GM18951 (cell line): Measurements from ENCODE around the gene SKIDA1.

Experiments used
- POLR2A ChIP-seq: IDR thresholded peaks from 4 replicates; pipeline ENCODE4 v1.6.1; 2011; ENCODE audit warnings: mild to moderate bottlenecking; ENCODE audit not compliant: insufficient read length, insufficient read depth; ENCODE audit errors: extremely low read depth
- in situ Hi-C: fragments of 300-500 bp; cut with MboI; formaldehyde crosslinking; loops from one replicate; pipeline ENCODE4 v1.12.0; 2022; ENCODE audit warnings: low sequenced_read_pairs, mixed read lengths, inconsistent platforms; ENCODE audit not compliant: unreplicated experiment

Gene SKIDA1

GRCh38 chr10:21533467-21534279 lies 8.2 kb upstream of the SKIDA1 start, which contains the start of gene MLLT10:
MLLT10 (plus strand) TSS chr10:21534232; CDS start chr10:21534645, 413 bp downstream.
- in situ Hi-C loops: no loop called here
- peak; percentile 90 for TF ChIP-seq POLR2A

GRCh38 chr10:21532694-21533466 lies 7.4 kb upstream of the SKIDA1 start:
- in situ Hi-C loops: no loop called here
- no peak for TF ChIP-seq POLR2A

- in situ Hi-C loops: no loop called here
- no peak for TF ChIP-seq POLR2A
These were observed 5.7 kb upstream of the SKIDA1 start for GRCh38 chr10:21531164-21531563.

DNA sequence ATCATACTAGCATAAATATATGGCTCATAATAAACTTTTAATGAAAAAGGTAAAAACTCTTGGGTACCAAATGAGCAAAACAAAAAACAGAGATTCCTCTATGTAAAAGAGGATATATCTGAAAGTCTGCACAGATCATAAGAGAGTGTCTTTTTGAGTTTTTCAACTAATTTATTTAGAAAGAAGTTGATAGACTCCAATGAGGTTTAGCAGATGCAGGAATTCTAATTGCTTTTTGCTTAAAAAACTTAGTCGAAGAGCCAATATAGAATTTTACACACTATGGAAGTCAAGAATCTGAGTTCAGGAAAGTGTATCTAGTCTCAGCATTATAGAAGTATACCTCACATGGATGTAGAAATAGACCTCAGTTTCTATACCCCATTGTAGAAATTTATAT lies 5.2 kb upstream of the SKIDA1 start:
- no peak for TF ChIP-seq POLR2A
- in situ Hi-C loops: no loop called here

DNA sequence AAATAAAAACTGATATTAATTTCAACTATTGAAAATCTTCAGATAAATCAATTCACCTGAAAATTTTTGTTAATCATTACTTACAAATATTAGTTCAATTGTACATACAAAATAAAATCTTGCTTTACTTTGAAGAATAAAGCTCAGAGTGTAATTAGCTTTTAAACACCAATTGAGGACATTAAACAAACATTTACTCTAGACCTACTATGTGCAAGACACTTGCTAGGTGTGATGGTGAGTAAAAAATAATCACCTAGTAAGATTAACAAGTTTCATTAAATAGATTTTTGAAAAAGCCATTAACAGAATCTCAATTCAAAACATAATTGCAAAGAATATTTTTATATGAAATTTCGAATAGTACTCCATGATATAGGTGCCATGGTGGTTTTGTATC lies 4.7 kb upstream of the SKIDA1 start:
- no peak for TF ChIP-seq POLR2A
- in situ Hi-C loops: no loop called here

GRCh38 chr10:21529032-21529910 lies 3.8 kb upstream of the SKIDA1 start:
- in situ Hi-C loops: no loop called here
- no peak for TF ChIP-seq POLR2A

DNA sequence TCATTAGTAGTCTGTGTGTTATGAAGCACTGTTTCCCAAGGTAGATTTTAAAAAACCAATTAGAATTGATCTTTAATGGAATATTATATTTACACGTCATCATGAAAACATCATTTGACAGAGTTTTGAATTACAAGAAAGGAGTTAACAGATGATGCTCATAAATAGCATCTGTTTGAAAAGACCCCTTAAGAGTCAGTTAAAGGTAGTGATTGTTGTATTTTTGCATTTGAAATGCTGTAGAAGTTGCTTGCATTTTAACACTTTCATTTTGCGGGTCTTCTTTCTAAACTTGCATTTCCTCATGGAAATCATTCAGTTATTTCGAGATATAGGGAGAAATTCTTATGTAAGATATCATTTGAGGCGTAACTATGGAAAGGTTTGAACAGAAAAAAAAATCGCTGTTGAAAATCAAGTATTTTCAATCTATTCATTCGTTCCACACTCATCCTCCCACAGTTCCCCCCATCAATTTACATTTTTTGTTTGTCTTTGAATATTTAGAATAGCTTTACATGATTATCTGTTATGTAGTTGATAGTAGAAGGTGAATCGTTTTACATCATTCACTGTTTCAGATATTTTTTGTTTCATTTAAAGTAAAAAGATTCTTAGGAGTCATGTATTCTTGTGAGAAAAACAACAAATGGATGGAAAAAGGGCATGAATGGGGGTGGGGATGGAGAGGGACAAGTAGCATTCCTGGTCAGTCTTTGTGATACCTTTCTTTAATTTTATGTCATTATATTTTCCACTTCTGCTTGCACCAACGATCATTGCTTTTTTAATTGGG lies 3.0 kb upstream of the SKIDA1 start:
- in situ Hi-C loops: no loop called here
- no peak for TF ChIP-seq POLR2A

DNA sequence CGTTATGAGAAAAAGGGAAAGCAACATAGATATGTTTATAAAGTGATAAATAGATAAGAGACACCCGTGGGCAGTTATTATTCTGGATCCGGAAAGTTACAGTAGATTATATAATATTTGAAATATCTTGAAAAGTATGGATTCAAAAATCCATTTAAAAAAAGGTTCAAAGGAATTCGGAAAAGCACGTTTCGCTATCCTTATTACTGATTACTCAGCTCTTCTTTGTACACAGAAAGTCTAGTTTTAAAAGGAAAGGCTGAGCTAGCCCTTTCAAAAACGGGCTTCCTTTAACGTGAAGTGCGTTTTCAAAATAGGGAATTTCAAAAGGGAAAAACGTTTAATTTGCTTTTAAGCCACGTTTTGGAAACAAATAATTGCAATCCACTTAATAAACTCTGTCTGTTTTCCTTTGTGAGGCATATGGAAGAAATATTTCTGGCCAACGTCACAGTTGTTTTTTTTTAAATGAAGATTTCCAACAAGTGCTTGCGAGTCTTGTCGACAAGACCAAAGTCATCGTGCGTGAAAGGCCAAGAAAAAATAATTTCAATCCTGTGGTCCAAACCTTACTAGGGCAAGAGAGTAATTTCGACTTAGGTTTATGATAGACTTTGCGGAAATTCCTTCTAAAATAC lies 2.2 kb upstream of the SKIDA1 start:
- no peak for TF ChIP-seq POLR2A
- in situ Hi-C loops: no loop called here

GRCh38 chr10:21526860-21527597 lies 1.5 kb upstream of the SKIDA1 start:
- TF ChIP-seq POLR2A: peak; percentile 43
- in situ Hi-C loops: no loop called here

DNA sequence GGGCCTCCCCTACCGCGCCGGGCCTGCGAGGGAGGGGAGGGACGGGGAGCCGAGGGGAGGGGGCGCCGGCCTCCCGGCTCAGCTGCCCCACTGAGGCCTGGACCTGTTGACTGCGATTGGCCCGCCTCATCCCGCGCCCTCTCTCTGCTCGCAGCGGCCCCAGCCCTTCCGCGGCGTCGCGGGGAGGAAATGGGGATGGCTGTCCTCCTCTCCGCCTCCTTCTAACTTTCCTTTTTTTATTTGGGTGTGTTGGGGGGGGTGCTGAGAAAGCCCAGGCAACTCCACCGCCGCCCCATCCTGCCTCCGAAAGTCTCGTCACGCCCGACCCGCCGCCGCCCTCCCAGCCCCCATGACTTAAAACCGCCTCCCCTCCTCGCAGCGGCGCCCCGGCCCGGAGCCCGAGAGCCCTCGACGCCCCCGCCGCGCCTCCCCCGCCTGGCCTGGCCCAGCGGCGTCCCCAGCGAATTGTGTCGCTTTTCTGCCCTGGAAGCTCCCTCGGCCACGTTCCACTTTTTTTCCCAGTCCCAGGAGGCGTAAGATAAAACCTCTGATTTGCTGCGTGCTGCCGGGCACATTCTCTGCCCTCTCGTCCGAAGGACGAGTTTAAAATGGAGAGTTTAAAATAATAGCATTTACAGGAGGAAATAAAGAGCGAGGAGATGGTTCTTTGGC lies 842 bp upstream of the SKIDA1 start:
- in situ Hi-C loops: no loop called here

More for the DNA sequence above, 842 bp upstream of the SKIDA1 start:
- peak; percentile 41 for TF ChIP-seq POLR2A
